Right lobe of liver (tissue), 6 donors: Measurements from ENCODE around the gene LRBA. TPM values are rescaled to one million over a fixed set of nuclear protein-coding genes. Genes with fewer than 3 reads are reported as not detected.
"Not testable (repeated sequence)": the region's sequence is repeated elsewhere in the genome, so short reads cannot be mapped to it uniquely, and the experiment has no call there.

Experiments used
- ATAC-seq, 4 donors: fragments of 200-7000 bp; cut with Tn5 transposase; one replicate each; pipeline ENCODE4 v1.9.1; 2020; ENCODE audit warnings: mild to moderate bottlenecking in 4 of 4, moderate library complexity in 4 of 4
- DNase-seq, 3 donors: peaks; one replicate each; pipeline ENCODE4 v3.0.0-alpha.2; 2020
- H3K27ac ChIP-seq, 3 donors: fragments of 200-600 bp; one replicate each; pipeline ENCODE4 v1.8.0; 2022
- H3K27me3 ChIP-seq, 2 donors: fragments of 200-600 bp; one replicate each; pipeline ENCODE4 v1.8.0; 2022
- H3K36me3 ChIP-seq, 4 donors: fragments of 200-600 bp; sonication (generic) in 1 of 4; one replicate each; pipeline versions ENCODE4 v1.5.1 to v1.8.0; 2017 to 2022; ENCODE audit warnings: control low read depth in 1 of 4
- H3K4me1 ChIP-seq, 4 donors: fragments of 200-600 bp; sonication (generic) in 1 of 4; one replicate each; pipeline versions ENCODE4 v1.5.1 to v1.8.0; 2017 to 2022; ENCODE audit warnings: control low read depth in 1 of 4
- H3K4me3 ChIP-seq, 3 donors: fragments of 200-600 bp; one replicate each; pipeline ENCODE4 v1.8.0; 2022
- H3K9me3 ChIP-seq, 4 donors: fragments of 200-600 bp; sonication (generic) in 1 of 4; one replicate each; pipeline versions ENCODE4 v1.5.1 to v1.8.0; 2017 to 2022; ENCODE audit warnings: control low read depth in 1 of 4
- CTCF ChIP-seq, 4 donors: fragments of 200-600 bp in 3 of 4; fragments of 450-650 bp in 1 of 4; IDR thresholded peaks; one replicate each; pipeline versions ENCODE4 v1.5.1 to v1.8.0; 2016 to 2022; ENCODE audit warnings: antibody characterized with exemption in 4 of 4, mild to moderate bottlenecking in 2 of 4
- POLR2A ChIP-seq: fragments of 450-650 bp; IDR thresholded peaks from one replicate; pipeline ENCODE4 v1.6.1; 2017; ENCODE audit warnings: antibody characterized with exemption, mild to moderate bottlenecking
- WGBS: methylation state at CpG from one replicate; pipeline ENCODE4 v1.1.6; 2018; ENCODE audit warnings: low coverage, low lambda C conversion rate; ENCODE audit not compliant: insufficient coverage; ENCODE audit errors: missing lambda C conversion rate; 5-methylcytosine and 5-hydroxymethylcytosine counted together
- intact Hi-C, 2 donors: fragments of 100-400 bp; cut with DNase I; formaldehyde crosslinking; loops; one replicate each; pipeline versions ENCODE4 v1.11.2 to v1.14.1; 2022
- total RNA-seq, 6 experiments: library from RNA; depleted of rRNA in 2 of 6; stranded (reverse); fragments of >200 nt in 2 of 6; fragmentation: NEBNext Ultra II Directional in 3 of 6; extraction: Animal tissue kit (Norgen Biotek cat#: 25700) in 3 of 6; gene quantifications; one replicate each; pipeline versions ENCODE4 v1.1.0 to v1.2.4, GENCODE V29; 2016 to 2023
- donor health status: DM: no; HTN: yes; CAD: no.
- donor health status: DM: no; HTN: no; CAD: no.
- donor health status: DM: no; HTN: no; CAD: no.
- donor health status: DM: no; HTN: yes; CAD: no.
- donor health status: DM: no; HTN: yes; CAD: no.

Gene LRBA
- total RNA-seq, 6 experiments from 2014 or later: 18.9 to 48.1 (median 24.5) TPM

- no peak for DNase-seq
- H3K4me1 ChIP-seq: no peaks in the 10 kb centered on the region
Measured at GRCh38 chr4:151035328-151035727, 20.2 kb upstream of the LRBA start.

GRCh38 chr4:151034829-151035228 lies 19.7 kb upstream of the LRBA start:
- ATAC-seq: no peak
- no peak for DNase-seq
- intact Hi-C loops: no loop called here
- H3K36me3 ChIP-seq: no peaks in the 10 kb centered on the region
- H3K4me1 ChIP-seq: no peaks in the 10 kb centered on the region
- no peaks in the 10 kb centered on the region for H3K27me3 ChIP-seq
- 56% methylated on average over 2 of the region's 2 CpGs for WGBS
- no peaks in the 10 kb centered on the region for H3K9me3 ChIP-seq
- no peak overlapping the region for H3K27ac ChIP-seq
- TF ChIP-seq POLR2A: no peak
- TF ChIP-seq CTCF (IDR thresholded peaks at IDR 0.05): no peak
- H3K4me3 ChIP-seq: no peak overlapping the region

More at GRCh38 chr4:151035328-151035727, 20.2 kb upstream of the LRBA start:
- Histone ChIP-seq H3K4me3 (no peak overlapping the region), H3K36me3 (no peaks in the 10 kb centered on the region), H3K9me3 (no peaks in the 10 kb centered on the region), H3K27me3 (no peaks in the 10 kb centered on the region), H3K27ac (no peak overlapping the region)
- intact Hi-C loops: no loop called here
- TF ChIP-seq POLR2A (no peak), CTCF (IDR thresholded peaks at IDR 0.05) (no peak)
- peak in 1 of 4 donors; percentile 32 for ATAC-seq
- 27% methylated on average over 2 of the region's 2 CpGs for WGBS

- no peak overlapping the region for H3K4me3 ChIP-seq
- no peak for TF ChIP-seq POLR2A
- TF ChIP-seq CTCF (IDR thresholded peaks at IDR 0.05): no peak
- intact Hi-C loops: no loop called here
- WGBS: 64% methylated on average over 11 of the region's 12 CpGs
- H3K9me3 ChIP-seq: no peaks in the 10 kb centered on the region
- ATAC-seq: no peak
- no peaks in the 10 kb centered on the region for H3K36me3 ChIP-seq
- DNase-seq: no peak
- H3K4me1 ChIP-seq: no peaks in the 10 kb centered on the region
- H3K27ac ChIP-seq: no peak overlapping the region
- no peaks in the 10 kb centered on the region for H3K27me3 ChIP-seq
Measured at GRCh38 chr4:151031831-151032605, 16.9 kb upstream of the LRBA start.

- Histone ChIP-seq H3K4me3 (no peak overlapping the region), H3K27ac (no peak overlapping the region), H3K4me1 (no peaks in the 10 kb centered on the region), H3K9me3 (no peaks in the 10 kb centered on the region), H3K36me3 (no peaks in the 10 kb centered on the region), H3K27me3 (no peaks in the 10 kb centered on the region)
- TF ChIP-seq CTCF (IDR thresholded peaks at IDR 0.05) (no peak), POLR2A (no peak)
- WGBS: 81% methylated on average over 10 of the region's 10 CpGs
- intact Hi-C loops: no loop called here
- no peak for DNase-seq
- ATAC-seq: no peak
Measured at GRCh38 chr4:151029537-151029936, 14.5 kb upstream of the LRBA start.

GRCh38 chr4:151029006-151029405 lies 13.9 kb upstream of the LRBA start:
- intact Hi-C loops, H3K4me1 ChIP-seq, H3K9me3 ChIP-seq, H3K27ac ChIP-seq, ATAC-seq, H3K27me3 ChIP-seq, H3K36me3 ChIP-seq, H3K4me3 ChIP-seq, DNase-seq: not testable (repeated sequence)
- 60% methylated on average over 4 of the region's 10 CpGs for WGBS
